ENCODE results near the gene CPA4. TPM values are rescaled to one million over a fixed set of nuclear protein-coding genes. Genes with fewer than 3 reads are reported as not detected.

Gene CPA4
- total RNA-seq, 1 experiment from 2014 or later, result 3.1 TPM

DNA sequence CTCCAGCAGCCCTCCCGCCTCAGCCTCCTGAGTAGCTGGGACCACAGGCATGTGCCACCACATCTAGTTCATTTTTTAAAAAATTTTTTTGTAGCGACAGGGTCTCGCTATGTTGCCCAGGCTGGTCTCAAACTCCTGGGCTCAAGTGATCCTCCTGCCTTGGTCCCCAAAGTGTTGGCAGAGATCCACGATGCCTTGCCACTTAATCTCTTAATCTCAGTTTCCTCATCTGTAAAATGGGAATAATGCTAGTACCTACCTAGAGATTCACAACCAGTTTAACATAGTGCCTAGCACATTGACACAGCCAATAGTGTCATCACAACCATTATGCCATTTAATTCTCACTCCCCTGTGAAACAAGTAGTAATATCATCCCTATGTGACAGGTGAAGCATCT lies 4.8 kb upstream of the CPA4 start:
- BruUV-seq (replicated peaks), result no TSS peak
- in situ Hi-C loops (cut with HindIII; ENCODE audit: low pct_unique_long_range_greater_than_20kb, low sequenced_read_pairs), result no loop called here
- Histone ChIP-seq H3K4me3 (ENCODE audit: low read depth in 2 of 2, low read length in 2 of 2) (no peak overlapping the region), H3K27ac (ENCODE audit: low read length) (no peak overlapping the region), H3K27me3 (ENCODE audit: control insufficient read depth, insufficient read depth, low read length) (no peaks in the 10 kb centered on the region), H3K36me3 (ENCODE audit: control insufficient read depth, insufficient read depth, low read length) (no peaks in the 10 kb centered on the region), H3K9me3 (ENCODE audit: control insufficient read depth, insufficient read depth, low read depth, low read length) (no peaks in the 10 kb centered on the region), H3K4me1 (ENCODE audit: control insufficient read depth, insufficient read depth, low read length) (no peaks in the 10 kb centered on the region)
- intact Hi-C loops (cut with micrococcal nuclease; ENCODE audit: unreplicated experiment), result no loop called here
- DNase-seq (ENCODE audit: low read depth, low spot score) (no peak), ATAC-seq (no peak)
- CTCF ChIA-PET, result no interaction called here
- no peak for TF ChIP-seq POLR2AphosphoS5 (IDR thresholded peaks at IDR 0.05; ENCODE audit: low read depth, low read length)
- TF ChIP-seq, protein P1, sequence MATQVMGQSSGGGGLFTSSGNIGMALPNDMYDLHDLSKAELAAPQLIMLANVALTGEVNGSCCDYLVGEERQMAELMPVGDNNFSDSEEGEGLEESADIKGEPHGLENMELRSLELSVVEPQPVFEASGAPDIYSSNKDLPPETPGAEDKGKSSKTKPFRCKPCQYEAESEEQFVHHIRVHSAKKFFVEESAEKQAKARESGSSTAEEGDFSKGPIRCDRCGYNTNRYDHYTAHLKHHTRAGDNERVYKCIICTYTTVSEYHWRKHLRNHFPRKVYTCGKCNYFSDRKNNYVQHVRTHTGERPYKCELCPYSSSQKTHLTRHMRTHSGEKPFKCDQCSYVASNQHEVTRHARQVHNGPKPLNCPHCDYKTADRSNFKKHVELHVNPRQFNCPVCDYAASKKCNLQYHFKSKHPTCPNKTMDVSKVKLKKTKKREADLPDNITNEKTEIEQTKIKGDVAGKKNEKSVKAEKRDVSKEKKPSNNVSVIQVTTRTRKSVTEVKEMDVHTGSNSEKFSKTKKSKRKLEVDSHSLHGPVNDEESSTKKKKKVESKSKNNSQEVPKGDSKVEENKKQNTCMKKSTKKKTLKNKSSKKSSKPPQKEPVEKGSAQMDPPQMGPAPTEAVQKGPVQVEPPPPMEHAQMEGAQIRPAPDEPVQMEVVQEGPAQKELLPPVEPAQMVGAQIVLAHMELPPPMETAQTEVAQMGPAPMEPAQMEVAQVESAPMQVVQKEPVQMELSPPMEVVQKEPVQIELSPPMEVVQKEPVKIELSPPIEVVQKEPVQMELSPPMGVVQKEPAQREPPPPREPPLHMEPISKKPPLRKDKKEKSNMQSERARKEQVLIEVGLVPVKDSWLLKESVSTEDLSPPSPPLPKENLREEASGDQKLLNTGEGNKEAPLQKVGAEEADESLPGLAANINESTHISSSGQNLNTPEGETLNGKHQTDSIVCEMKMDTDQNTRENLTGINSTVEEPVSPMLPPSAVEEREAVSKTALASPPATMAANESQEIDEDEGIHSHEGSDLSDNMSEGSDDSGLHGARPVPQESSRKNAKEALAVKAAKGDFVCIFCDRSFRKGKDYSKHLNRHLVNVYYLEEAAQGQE (IDR thresholded peaks at IDR 0.05; ENCODE audit: insufficient read depth in 1 of 2, low read depth in 2 of 2, low read length in 1 of 2), result no peak
- TF ChIP-seq, protein P2, sequence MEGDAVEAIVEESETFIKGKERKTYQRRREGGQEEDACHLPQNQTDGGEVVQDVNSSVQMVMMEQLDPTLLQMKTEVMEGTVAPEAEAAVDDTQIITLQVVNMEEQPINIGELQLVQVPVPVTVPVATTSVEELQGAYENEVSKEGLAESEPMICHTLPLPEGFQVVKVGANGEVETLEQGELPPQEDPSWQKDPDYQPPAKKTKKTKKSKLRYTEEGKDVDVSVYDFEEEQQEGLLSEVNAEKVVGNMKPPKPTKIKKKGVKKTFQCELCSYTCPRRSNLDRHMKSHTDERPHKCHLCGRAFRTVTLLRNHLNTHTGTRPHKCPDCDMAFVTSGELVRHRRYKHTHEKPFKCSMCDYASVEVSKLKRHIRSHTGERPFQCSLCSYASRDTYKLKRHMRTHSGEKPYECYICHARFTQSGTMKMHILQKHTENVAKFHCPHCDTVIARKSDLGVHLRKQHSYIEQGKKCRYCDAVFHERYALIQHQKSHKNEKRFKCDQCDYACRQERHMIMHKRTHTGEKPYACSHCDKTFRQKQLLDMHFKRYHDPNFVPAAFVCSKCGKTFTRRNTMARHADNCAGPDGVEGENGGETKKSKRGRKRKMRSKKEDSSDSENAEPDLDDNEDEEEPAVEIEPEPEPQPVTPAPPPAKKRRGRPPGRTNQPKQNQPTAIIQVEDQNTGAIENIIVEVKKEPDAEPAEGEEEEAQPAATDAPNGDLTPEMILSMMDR (IDR thresholded peaks at IDR 0.05), result no peak
- no peak for TF ChIP-seq SIN3A (IDR thresholded peaks at IDR 0.05; ENCODE audit: borderline replicate concordance, insufficient read depth, low read depth, low read length)
- TF ChIP-seq TCF7L2 (IDR thresholded peaks at IDR 0.05; ENCODE audit: low read depth, low read length), result no peak
- POLR2A ChIA-PET, result no interaction called here

DNA sequence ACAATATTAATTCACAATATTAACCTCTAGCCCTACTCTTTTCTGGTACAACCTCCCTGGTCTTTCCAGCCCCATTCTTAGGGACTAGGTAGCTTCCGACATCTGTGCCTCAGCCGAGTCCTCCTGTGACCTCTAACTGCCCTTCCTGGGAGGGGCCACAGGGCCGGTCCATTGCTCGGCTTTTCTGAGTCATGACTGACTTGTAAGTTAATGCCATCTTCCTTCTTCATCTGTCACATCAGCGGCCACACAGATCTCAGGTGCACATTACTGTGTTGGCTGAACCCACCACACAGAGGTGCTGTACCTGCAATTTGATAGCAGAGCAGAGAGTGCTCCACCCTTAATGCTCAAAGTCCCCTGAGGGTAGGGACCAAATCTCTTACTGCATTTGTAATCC lies 4.1 kb upstream of the CPA4 start:
- no peak for ATAC-seq
- no peak for DNase-seq (ENCODE audit: low read depth, low spot score)
- BruUV-seq (replicated peaks), result no TSS peak

More for the DNA sequence above, 4.1 kb upstream of the CPA4 start:
- Histone ChIP-seq H3K27ac (ENCODE audit: low read length) (no peak overlapping the region), H3K4me3 (ENCODE audit: low read depth in 2 of 2, low read length in 2 of 2) (no peak overlapping the region), H3K9me3 (ENCODE audit: control insufficient read depth, insufficient read depth, low read depth, low read length) (no peaks in the 10 kb centered on the region), H3K36me3 (ENCODE audit: control insufficient read depth, insufficient read depth, low read length) (no peaks in the 10 kb centered on the region), H3K27me3 (ENCODE audit: control insufficient read depth, insufficient read depth, low read length) (no peaks in the 10 kb centered on the region), H3K4me1 (ENCODE audit: control insufficient read depth, insufficient read depth, low read length) (no peaks in the 10 kb centered on the region)
- in situ Hi-C loops (cut with HindIII; ENCODE audit: low pct_unique_long_range_greater_than_20kb, low sequenced_read_pairs) (no loop called here), intact Hi-C loops (cut with micrococcal nuclease; ENCODE audit: unreplicated experiment) (no loop called here)
- POLR2A ChIA-PET, result no interaction called here
- CTCF ChIA-PET, result no interaction called here
- TF ChIP-seq SIN3A (IDR thresholded peaks at IDR 0.05; ENCODE audit: borderline replicate concordance, insufficient read depth, low read depth, low read length), result no peak
- TF ChIP-seq TCF7L2 (IDR thresholded peaks at IDR 0.05; ENCODE audit: low read depth, low read length), result no peak
- TF ChIP-seq POLR2AphosphoS5 (IDR thresholded peaks at IDR 0.05; ENCODE audit: low read depth, low read length), result no peak
- TF ChIP-seq, protein P2 (IDR thresholded peaks at IDR 0.05), result no peak
- TF ChIP-seq, protein P1 (IDR thresholded peaks at IDR 0.05; ENCODE audit: insufficient read depth in 1 of 2, low read depth in 2 of 2, low read length in 1 of 2), result no peak
